22Rv1 (cell line): ENCODE results near the gene IQSEC2.

ENCODE experiments used
- CTCF ChIP-seq: fragments of 450-650 bp; IDR thresholded peaks from 2 replicates; pipeline ENCODE4 v1.5.1; 2017; ENCODE audit warnings: mild to moderate bottlenecking
- ZFX ChIP-seq: fragments of 450-650 bp; IDR thresholded peaks from 2 replicates; pipeline ENCODE4 v1.6.1; 2017; ENCODE audit warnings: antibody characterized with exemption, borderline replicate concordance

- no peak for TF ChIP-seq CTCF
- no peak for TF ChIP-seq ZFX
Measured at GRCh38 chrX:53236025-53236679, 45.2 kb downstream of the IQSEC2 start.
